ENCODE measurements around the gene SWI5. TPM values are rescaled to one million over a fixed set of nuclear protein-coding genes. Genes with fewer than 3 reads are reported as not detected.

Gene SWI5
- total RNA-seq, 1 donor: 20.3 TPM

DNA sequence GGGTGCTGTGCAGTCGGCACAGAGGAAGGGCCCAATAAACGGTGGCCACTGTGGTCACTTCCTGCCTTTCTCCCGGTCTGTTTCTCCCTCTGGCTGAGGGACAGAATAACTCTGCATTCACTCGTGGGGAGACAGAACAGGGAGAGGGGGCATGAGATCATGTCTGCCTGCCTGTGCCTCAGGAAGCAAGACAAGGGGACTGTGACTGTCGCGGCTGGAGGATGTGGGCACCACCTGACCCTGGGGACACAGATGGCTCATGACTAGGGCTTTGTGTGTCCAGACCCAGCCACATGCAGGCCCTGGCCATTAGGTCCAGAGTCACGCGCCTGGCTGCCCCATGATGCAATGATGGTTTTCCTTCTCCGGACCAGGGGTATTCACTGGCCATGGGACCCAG is 40.3 kb downstream of the SWI5 start:
- H2AFZ ChIP-seq (ENCODE audit: low read length): no peak overlapping the region
- TF ChIP-seq, protein P1, sequence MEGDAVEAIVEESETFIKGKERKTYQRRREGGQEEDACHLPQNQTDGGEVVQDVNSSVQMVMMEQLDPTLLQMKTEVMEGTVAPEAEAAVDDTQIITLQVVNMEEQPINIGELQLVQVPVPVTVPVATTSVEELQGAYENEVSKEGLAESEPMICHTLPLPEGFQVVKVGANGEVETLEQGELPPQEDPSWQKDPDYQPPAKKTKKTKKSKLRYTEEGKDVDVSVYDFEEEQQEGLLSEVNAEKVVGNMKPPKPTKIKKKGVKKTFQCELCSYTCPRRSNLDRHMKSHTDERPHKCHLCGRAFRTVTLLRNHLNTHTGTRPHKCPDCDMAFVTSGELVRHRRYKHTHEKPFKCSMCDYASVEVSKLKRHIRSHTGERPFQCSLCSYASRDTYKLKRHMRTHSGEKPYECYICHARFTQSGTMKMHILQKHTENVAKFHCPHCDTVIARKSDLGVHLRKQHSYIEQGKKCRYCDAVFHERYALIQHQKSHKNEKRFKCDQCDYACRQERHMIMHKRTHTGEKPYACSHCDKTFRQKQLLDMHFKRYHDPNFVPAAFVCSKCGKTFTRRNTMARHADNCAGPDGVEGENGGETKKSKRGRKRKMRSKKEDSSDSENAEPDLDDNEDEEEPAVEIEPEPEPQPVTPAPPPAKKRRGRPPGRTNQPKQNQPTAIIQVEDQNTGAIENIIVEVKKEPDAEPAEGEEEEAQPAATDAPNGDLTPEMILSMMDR (IDR thresholded peaks at IDR 0.05; ENCODE audit: extremely low read depth, low read depth, low read length): no peak
- H3K36me3 ChIP-seq (ENCODE audit: insufficient read depth, low read length): peaks cover 23% of the 10 kb centered on the region
- no peaks in the 10 kb centered on the region for H4K20me1 ChIP-seq (ENCODE audit: insufficient read depth, low read length)
- H3K79me2 ChIP-seq (ENCODE audit: insufficient read depth, low read length): peaks cover 6% of the 10 kb centered on the region
- no peaks in the 10 kb centered on the region for H3K9me3 ChIP-seq (ENCODE audit: low read depth, low read length)
- H3K4me1 ChIP-seq (ENCODE audit: insufficient read depth, low read length): peaks cover 4% of the 10 kb centered on the region
- no peak overlapping the region for H3K27ac ChIP-seq (ENCODE audit: low read depth, low read length)
- no peaks in the 10 kb centered on the region for H3K27me3 ChIP-seq (ENCODE audit: insufficient read depth, low read length)
- H3K4me2 ChIP-seq (ENCODE audit: insufficient read depth, low read length): no peak overlapping the region
- DNase-seq (ENCODE audit: insufficient read length, low spot score, missing footprints): no peak
- H3K4me3 ChIP-seq (ENCODE audit: insufficient read depth, low read length): no peak overlapping the region

DNA sequence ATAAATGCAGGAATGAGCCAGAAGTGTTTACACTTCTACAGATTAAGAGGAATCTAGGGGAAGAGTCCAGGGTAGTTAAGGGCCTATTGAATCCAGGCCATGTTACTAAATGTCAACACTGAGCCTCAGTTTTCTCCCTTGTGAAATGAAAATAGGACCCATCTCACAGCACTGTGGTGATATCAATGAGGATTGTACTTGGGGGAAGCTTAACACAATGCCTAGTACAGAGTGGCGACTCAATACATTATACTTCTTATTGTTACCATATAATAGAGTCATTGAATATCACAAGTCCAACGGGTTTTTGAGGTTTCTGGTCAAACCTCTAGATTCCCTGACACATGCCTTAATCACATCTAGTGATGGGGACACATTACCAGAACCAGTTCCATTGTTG is 41.6 kb downstream of the SWI5 start:
- TF ChIP-seq, protein P1 (IDR thresholded peaks at IDR 0.05; ENCODE audit: extremely low read depth, low read depth, low read length): no peak
- Histone ChIP-seq H3K27ac (ENCODE audit: low read depth, low read length) (no peak overlapping the region), H3K4me1 (ENCODE audit: insufficient read depth, low read length) (peaks cover 9% of the 10 kb centered on the region), H3K36me3 (ENCODE audit: insufficient read depth, low read length) (peaks cover 21% of the 10 kb centered on the region), H3K79me2 (ENCODE audit: insufficient read depth, low read length) (peaks cover 15% of the 10 kb centered on the region), H4K20me1 (ENCODE audit: insufficient read depth, low read length) (no peaks in the 10 kb centered on the region), H3K27me3 (ENCODE audit: insufficient read depth, low read length) (no peaks in the 10 kb centered on the region), H2AFZ (ENCODE audit: low read length) (no peak overlapping the region), H3K9me3 (ENCODE audit: low read depth, low read length) (no peaks in the 10 kb centered on the region), H3K4me3 (ENCODE audit: insufficient read depth, low read length) (no peak overlapping the region), H3K4me2 (ENCODE audit: insufficient read depth, low read length) (no peak overlapping the region)
- DNase-seq (ENCODE audit: insufficient read length, low spot score, missing footprints): peak; percentile 31

DNA sequence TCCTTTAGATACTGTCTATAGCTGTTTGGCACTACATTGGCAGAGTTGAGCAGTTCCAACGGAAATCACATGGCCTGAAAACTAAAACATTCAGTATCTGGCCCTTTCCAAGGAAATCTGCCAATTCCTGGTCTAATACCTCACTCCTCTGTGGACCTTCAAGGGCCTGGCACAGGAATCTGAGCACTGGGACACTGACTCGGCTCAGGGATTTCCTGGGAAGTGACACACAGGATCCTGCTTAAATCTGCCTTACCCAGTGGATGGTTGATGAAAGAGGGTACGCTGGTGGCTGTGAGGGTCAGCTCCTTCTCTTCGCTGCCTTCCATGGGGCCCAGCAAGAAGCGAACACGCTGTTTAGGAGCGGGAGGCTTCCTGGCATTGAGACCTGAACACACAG is 45.3 kb downstream of the SWI5 start:
- Histone ChIP-seq H3K4me3 (ENCODE audit: insufficient read depth, low read length) (peak overlapping the region; percentile 81), H2AFZ (ENCODE audit: low read length) (no peak overlapping the region), H3K4me1 (ENCODE audit: insufficient read depth, low read length) (peaks cover 19% of the 10 kb centered on the region), H3K4me2 (ENCODE audit: insufficient read depth, low read length) (peak overlapping the region; percentile 99), H3K27ac (ENCODE audit: low read depth, low read length) (no peak overlapping the region), H4K20me1 (ENCODE audit: insufficient read depth, low read length) (peaks cover 9% of the 10 kb centered on the region), H3K79me2 (ENCODE audit: insufficient read depth, low read length) (peaks cover 47% of the 10 kb centered on the region), H3K27me3 (ENCODE audit: insufficient read depth, low read length) (no peaks in the 10 kb centered on the region), H3K36me3 (ENCODE audit: insufficient read depth, low read length) (peaks cover 33% of the 10 kb centered on the region), H3K9me3 (ENCODE audit: low read depth, low read length) (no peaks in the 10 kb centered on the region)
- peak; percentile 69 for DNase-seq (ENCODE audit: insufficient read length, low spot score, missing footprints)
- TF ChIP-seq, protein P1 (IDR thresholded peaks at IDR 0.05; ENCODE audit: extremely low read depth, low read depth, low read length): no peak

DNA sequence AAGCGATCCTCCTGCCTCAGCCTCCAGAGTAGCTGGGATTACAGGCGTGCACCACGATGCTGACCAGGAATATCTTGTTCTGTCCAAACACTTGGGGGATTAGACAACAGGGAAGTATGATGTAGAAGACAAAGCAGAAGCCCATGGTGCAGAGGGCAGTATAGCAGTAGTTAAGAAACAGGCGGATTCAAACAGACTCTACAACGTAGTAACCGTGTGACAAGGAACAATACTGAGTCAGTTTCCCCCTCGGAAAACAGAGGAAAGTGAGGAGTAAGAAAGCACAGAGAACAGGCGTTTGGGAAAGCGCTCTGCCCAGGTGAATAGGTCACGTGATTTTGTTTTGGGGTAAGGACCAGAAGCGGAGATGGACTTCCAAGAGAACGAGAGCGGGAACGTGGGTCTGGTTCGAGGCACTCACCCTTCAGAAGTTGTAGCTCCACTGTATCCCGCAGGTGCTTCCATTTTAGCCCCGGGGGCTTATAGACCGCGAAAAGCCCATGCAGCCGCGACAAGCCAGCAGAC is 45.9 kb downstream of the SWI5 start:
- H3K36me3 ChIP-seq (ENCODE audit: insufficient read depth, low read length): peaks cover 37% of the 10 kb centered on the region
- H3K27ac ChIP-seq (ENCODE audit: low read depth, low read length): peak overlapping the region; percentile 96
- peaks cover 19% of the 10 kb centered on the region for H3K4me1 ChIP-seq (ENCODE audit: insufficient read depth, low read length)
- no peak for DNase-seq (ENCODE audit: insufficient read length, low spot score, missing footprints)
- H3K9me3 ChIP-seq (ENCODE audit: low read depth, low read length): no peaks in the 10 kb centered on the region
- peak overlapping the region; percentile 99 for H3K4me2 ChIP-seq (ENCODE audit: insufficient read depth, low read length)
- TF ChIP-seq, protein P1 (IDR thresholded peaks at IDR 0.05; ENCODE audit: extremely low read depth, low read depth, low read length): no peak
- peaks cover 47% of the 10 kb centered on the region for H3K79me2 ChIP-seq (ENCODE audit: insufficient read depth, low read length)
- peaks cover 9% of the 10 kb centered on the region for H4K20me1 ChIP-seq (ENCODE audit: insufficient read depth, low read length)
- peak overlapping the region; percentile 81 for H3K4me3 ChIP-seq (ENCODE audit: insufficient read depth, low read length)
- peak overlapping the region; percentile 100 for H2AFZ ChIP-seq (ENCODE audit: low read length)
- no peaks in the 10 kb centered on the region for H3K27me3 ChIP-seq (ENCODE audit: insufficient read depth, low read length)

Measured in osteoblast (primary cell).